Suppressor macrophage treated with lipopolysaccharide for 4 hours (primary cell): ENCODE data around the gene PYCR2.
"Not testable (repeated sequence)": the region's sequence is repeated elsewhere in the genome, so short reads cannot be mapped to it uniquely, and the experiment has no call there.

Source experiments
- DNase-seq: peaks from one replicate; pipeline ENCODE4 v3.0.0-alpha.2; 2020

The PYCR2 gene

GRCh38 chr1:225923692-225924555 lies at the start of gene PYCR2:
Gene PYCR2, minus strand, starts transcription at chr1:225924250. Its CDS starts 140 bp downstream, at chr1:225924110.
- peak; percentile 98 for DNase-seq

- DNase-seq = no peak
These were observed 49.1 kb upstream of the PYCR2 start for GRCh38 chr1:225973158-225973557.

GRCh38 chr1:225972344-225973152 lies 48.5 kb upstream of the PYCR2 start:
- no peak for DNase-seq

- not testable (repeated sequence) for DNase-seq
These were observed 46.6 kb upstream of the PYCR2 start for GRCh38 chr1:225970592-225971157.

- DNase-seq = not testable (repeated sequence)
These were observed 45.7 kb upstream of the PYCR2 start for GRCh38 chr1:225969751-225970150.

- no peak for DNase-seq
These were observed 41.2 kb upstream of the PYCR2 start for GRCh38 chr1:225965231-225965630.

GRCh38 chr1:225963735-225964530 lies 39.9 kb upstream of the PYCR2 start:
- DNase-seq = no peak

GRCh38 chr1:225962440-225962975 lies 38.5 kb upstream of the PYCR2 start:
- DNase-seq = peak; percentile 47

GRCh38 chr1:225961659-225962439 lies 37.8 kb upstream of the PYCR2 start:
- no peak for DNase-seq

GRCh38 chr1:225958041-225958440 lies 34.0 kb upstream of the PYCR2 start:
- no peak for DNase-seq

GRCh38 chr1:225954753-225955152 lies 30.7 kb upstream of the PYCR2 start:
- DNase-seq = no peak

GRCh38 chr1:225953315-225953714 lies 29.3 kb upstream of the PYCR2 start:
- no peak for DNase-seq

GRCh38 chr1:225950905-225951497 lies 27.0 kb upstream of the PYCR2 start:
- DNase-seq = peak; percentile 31

GRCh38 chr1:225949041-225949440 lies 25.0 kb upstream of the PYCR2 start:
- DNase-seq = no peak

- no peak for DNase-seq
These were observed 22.8 kb upstream of the PYCR2 start for GRCh38 chr1:225946803-225947202.

GRCh38 chr1:225946082-225946620 lies 22.1 kb upstream of the PYCR2 start:
- no peak for DNase-seq

- DNase-seq = no peak
These were observed 21.5 kb upstream of the PYCR2 start for GRCh38 chr1:225945564-225945963.

- DNase-seq = peak; percentile 67
These were observed 20.9 kb upstream of the PYCR2 start for GRCh38 chr1:225944951-225945350.

- no peak for DNase-seq
These were observed 20.3 kb upstream of the PYCR2 start for GRCh38 chr1:225944387-225944786.

GRCh38 chr1:225943582-225943981 lies 19.5 kb upstream of the PYCR2 start:
- no peak for DNase-seq

GRCh38 chr1:225942574-225942973 lies 18.5 kb upstream of the PYCR2 start:
- DNase-seq = no peak
